AG04449 (cell line): Measurements from ENCODE around the gene CNTNAP2.

Source experiments
- CTCF ChIA-PET: fragments of 350-600 bp; formaldehyde crosslinking; extraction: SDS; loops from one replicate; lab custom pipeline; 2021; ENCODE audit warnings: antibody characterized with exemption; lab: Yijun Ruan, JAX
- POLR2A ChIA-PET: fragments of 400-600, 350-600 bp; formaldehyde crosslinking; extraction: SDS; loops from one replicate; lab custom pipeline; 2020; ENCODE audit warnings: antibody characterized with exemption, inconsistent platforms; lab: Yijun Ruan, JAX
- DNase-seq: peaks from one replicate; pipeline ENCODE4 v3.0.0-alpha.2; 2010; ENCODE audit warnings: low read depth, low spot score
- H3K4me3 ChIP-seq: 2 replicates; pipeline ENCODE4 v1.5.1; 2011; ENCODE audit warnings: low read depth, mild to moderate bottlenecking, control low read depth, low read length
- TF ChIP-seq, protein P1 (sequence below): IDR thresholded peaks from one replicate; pipeline ENCODE4 v1.5.1; 2011; ENCODE audit warnings: mild to moderate bottlenecking, moderate library complexity, low read length, control low read depth, inconsistent platforms; ENCODE audit not compliant: insufficient read depth; ENCODE audit errors: missing control alignments

CNTNAP2 gene

DNA sequence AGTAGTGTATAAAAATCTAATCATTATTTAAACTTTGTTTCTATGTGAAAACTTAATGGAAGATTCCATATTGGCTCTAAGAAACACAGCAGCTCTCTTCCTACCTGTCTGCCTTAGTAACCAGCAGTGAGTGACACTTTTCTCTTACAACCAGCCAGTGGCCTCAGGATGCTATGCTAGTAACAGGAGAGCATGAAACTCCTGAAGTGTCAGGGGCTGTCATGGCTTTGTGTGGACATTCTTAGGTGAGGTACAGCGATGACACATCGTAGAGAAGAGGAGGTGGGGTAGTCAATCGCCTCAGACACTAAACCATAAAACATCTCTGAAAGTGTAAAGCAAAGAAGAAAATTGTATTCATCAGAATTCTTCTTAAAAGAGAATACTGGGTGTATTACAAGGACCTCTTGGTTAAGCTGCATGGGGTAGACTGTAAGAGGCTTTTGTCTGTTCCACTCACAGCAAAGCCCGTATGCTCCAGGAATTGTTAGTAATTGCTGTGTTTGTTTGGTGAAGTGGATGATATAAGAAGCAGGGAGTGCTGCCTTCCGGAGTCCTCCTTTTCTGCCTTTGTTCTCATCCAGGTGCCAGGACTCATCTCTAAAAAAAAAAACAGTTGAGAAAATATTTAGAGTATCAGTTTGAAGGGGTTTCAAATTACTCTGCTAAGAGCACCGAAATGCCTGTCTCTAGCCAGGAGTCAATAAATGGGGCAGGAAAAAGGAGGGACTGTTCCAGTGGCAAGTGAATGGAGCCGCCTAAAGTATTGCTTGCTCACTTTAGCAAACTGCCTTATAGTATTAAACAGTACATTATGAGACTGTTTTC lies 518.8 kb downstream of the CNTNAP2 start:
- POLR2A ChIA-PET = no interaction called here
- no peak for DNase-seq
- no peak overlapping the region for H3K4me3 ChIP-seq
- TF ChIP-seq, protein P1, sequence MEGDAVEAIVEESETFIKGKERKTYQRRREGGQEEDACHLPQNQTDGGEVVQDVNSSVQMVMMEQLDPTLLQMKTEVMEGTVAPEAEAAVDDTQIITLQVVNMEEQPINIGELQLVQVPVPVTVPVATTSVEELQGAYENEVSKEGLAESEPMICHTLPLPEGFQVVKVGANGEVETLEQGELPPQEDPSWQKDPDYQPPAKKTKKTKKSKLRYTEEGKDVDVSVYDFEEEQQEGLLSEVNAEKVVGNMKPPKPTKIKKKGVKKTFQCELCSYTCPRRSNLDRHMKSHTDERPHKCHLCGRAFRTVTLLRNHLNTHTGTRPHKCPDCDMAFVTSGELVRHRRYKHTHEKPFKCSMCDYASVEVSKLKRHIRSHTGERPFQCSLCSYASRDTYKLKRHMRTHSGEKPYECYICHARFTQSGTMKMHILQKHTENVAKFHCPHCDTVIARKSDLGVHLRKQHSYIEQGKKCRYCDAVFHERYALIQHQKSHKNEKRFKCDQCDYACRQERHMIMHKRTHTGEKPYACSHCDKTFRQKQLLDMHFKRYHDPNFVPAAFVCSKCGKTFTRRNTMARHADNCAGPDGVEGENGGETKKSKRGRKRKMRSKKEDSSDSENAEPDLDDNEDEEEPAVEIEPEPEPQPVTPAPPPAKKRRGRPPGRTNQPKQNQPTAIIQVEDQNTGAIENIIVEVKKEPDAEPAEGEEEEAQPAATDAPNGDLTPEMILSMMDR = no peak
- CTCF ChIA-PET = no interaction called here

DNA sequence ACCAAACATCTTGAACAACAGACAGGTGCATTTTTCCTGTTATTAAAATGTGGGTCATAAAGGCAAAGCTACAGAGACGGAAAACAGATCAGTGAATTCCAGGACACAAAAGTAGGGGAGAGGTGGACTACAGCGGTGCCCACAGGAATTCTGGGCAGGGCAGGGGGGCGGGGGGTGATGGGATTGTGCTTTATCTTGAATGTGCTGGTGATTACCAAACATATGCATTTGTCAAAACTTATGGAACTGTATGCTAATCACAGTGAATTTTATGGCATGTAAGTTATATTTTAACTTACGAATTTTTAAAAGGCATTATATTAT lies 519.4 kb downstream of the CNTNAP2 start:
- H3K4me3 ChIP-seq = no peak overlapping the region
- DNase-seq = no peak
- TF ChIP-seq, protein P1 = no peak
- POLR2A ChIA-PET = no interaction called here
- CTCF ChIA-PET = no interaction called here

DNA sequence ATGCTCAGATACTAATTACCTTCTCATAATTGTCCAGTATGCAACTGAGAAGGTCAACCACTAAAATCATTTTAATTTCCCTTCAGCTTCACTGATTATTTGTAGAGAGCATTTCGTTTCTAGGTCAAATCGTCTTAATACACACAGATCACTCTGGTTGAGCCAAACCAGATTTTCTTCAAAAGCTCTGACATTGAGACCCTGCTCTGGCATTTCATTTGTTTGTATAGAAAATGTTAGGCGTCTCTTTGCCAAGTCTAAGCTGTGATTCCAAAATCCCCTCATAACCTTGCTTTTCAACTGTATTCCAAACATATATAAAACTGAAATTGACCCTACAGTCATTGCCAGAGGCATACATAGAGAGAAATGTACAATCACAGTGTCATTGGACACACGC lies 520.0 kb downstream of the CNTNAP2 start:
- TF ChIP-seq, protein P1 = no peak
- no peak for DNase-seq
- no peak overlapping the region for H3K4me3 ChIP-seq
- ChIA-PET CTCF (no interaction called here), POLR2A (no interaction called here)

DNA sequence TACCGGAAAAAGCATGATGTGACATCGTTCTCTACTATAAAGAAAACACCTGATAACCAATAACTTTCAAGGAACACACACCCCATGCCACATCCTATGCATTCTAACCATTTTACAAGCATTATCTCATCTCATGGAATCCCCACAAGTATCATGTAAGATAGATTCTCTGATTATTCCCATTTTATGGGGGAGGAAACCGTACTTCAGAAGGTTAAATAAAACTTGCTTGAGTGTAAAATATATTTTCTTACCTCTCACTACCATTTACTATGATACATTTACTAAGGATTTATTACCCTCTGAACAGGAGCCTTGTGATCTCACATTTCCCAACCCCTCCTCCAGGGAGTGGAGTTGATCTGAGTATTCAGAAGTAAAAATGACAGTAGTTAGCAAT lies 522.7 kb downstream of the CNTNAP2 start:
- DNase-seq = no peak
- ChIA-PET CTCF (no interaction called here), POLR2A (no interaction called here)
- TF ChIP-seq, protein P1 = no peak
- no peak overlapping the region for H3K4me3 ChIP-seq

DNA sequence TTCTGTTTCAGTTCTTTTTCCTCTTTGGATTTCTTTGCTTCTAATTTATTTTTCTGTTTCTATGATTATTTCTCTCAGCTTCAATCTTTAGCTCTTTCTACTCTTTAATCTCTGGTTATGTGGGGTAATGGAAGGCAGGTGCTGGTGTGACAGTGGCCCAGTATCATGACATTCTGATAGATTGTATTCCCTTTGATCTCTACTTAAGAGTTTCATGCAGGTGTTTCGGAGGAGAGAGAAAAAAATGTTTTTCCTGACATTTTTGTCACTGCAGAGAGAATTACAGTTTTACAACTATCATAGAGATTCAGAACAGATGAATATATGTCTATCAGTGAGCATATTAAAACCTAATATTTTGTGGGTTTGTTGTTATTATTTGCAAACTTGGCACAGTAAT lies 524.9 kb downstream of the CNTNAP2 start:
- H3K4me3 ChIP-seq = no peak overlapping the region
- POLR2A ChIA-PET = no interaction called here
- DNase-seq = no peak
- TF ChIP-seq, protein P1 = no peak
- CTCF ChIA-PET = no interaction called here

DNA sequence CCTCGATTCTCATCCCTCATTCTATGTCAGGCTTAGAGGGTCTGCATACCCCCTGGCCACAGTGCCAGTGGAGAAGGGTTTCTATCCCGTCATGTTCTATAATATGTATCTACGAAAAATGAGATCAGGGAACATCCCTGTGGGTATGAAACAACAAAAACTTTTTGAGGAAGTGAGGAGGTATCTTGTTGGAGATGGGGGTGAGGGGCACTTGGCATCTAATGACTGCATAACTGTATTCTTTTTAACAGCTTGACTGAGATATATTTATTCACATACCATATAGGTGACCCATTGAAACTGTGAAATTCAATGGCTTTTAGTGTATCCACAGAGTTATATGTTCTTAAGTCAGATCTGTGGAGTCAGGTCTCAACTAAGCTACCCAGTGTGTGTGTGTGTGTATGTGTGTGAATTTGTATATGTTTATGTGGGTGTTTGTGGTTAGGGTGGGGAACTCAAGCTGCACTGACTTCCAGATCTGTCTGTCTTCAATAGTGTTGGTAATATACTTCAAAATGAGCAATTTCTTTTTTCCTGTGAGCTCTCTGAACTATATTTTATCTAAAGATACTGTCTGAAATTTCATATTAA lies 528.9 kb downstream of the CNTNAP2 start:
- DNase-seq = no peak
- ChIA-PET POLR2A (no interaction called here), CTCF (no interaction called here)
- TF ChIP-seq, protein P1 = no peak
- H3K4me3 ChIP-seq = no peak overlapping the region
